GM19240 (cell line): ENCODE results near the gene ASIC5.
"Not testable (repeated sequence)": the region's sequence is repeated elsewhere in the genome, so short reads cannot be mapped to it uniquely, and the experiment has no call there.

Experiments used
- DNase-seq: peaks from one replicate; pipeline ENCODE4 v3.0.0; 2011; ENCODE audit warnings: low spot score; ENCODE audit not compliant: insufficient read length

ASIC5 gene

GRCh38 chr4:155866177-155866576 lies at the start of gene ASIC5:
ASIC5 (minus strand) TSS chr4:155866277; CDS start chr4:155866226, 51 bp downstream.
- DNase-seq = no peak

- DNase-seq = no peak
Measured at GRCh38 chr4:155914782-155915181, 48.7 kb upstream of the ASIC5 start.

GRCh38 chr4:155911905-155912304 lies 45.8 kb upstream of the ASIC5 start:
- no peak for DNase-seq

- DNase-seq = no peak
Measured at GRCh38 chr4:155909615-155910226, 43.6 kb upstream of the ASIC5 start.

- DNase-seq = no peak
Measured at GRCh38 chr4:155908187-155909139, 42.4 kb upstream of the ASIC5 start.

- DNase-seq = no peak
Measured at GRCh38 chr4:155907556-155907955, 41.5 kb upstream of the ASIC5 start.

- no peak for DNase-seq
Measured at GRCh38 chr4:155906554-155907247, 40.6 kb upstream of the ASIC5 start.

GRCh38 chr4:155904331-155904730 lies 38.3 kb upstream of the ASIC5 start:
- DNase-seq = no peak

- DNase-seq = no peak
Measured at GRCh38 chr4:155903453-155903852, 37.4 kb upstream of the ASIC5 start, which contains the start of gene TDO2. TDO2 (plus strand) TSS chr4:155903696; CDS start chr4:155903759, 63 bp downstream.

- no peak for DNase-seq
Measured at GRCh38 chr4:155901013-155901412, 34.9 kb upstream of the ASIC5 start.

- no peak for DNase-seq
Measured at GRCh38 chr4:155900381-155900780, 34.3 kb upstream of the ASIC5 start.

- DNase-seq = no peak
Measured at GRCh38 chr4:155899891-155900290, 33.8 kb upstream of the ASIC5 start.

- DNase-seq = not testable (repeated sequence)
Measured at GRCh38 chr4:155898371-155898770, 32.3 kb upstream of the ASIC5 start.

- no peak for DNase-seq
Measured at GRCh38 chr4:155891058-155891457, 25.0 kb upstream of the ASIC5 start.

GRCh38 chr4:155889946-155890345 lies 23.9 kb upstream of the ASIC5 start:
- no peak for DNase-seq

GRCh38 chr4:155889031-155889793 lies 23.1 kb upstream of the ASIC5 start:
- no peak for DNase-seq

GRCh38 chr4:155887847-155888570 lies 21.9 kb upstream of the ASIC5 start:
- no peak for DNase-seq

- no peak for DNase-seq
Measured at GRCh38 chr4:155887045-155887444, 21.0 kb upstream of the ASIC5 start.

GRCh38 chr4:155885666-155886065 lies 19.6 kb upstream of the ASIC5 start:
- DNase-seq = no peak

- no peak for DNase-seq
Measured at GRCh38 chr4:155883895-155884294, 17.8 kb upstream of the ASIC5 start.
